Stimulated activated effector memory CD8-positive, alpha-beta T cell treated with anti-CD3 and anti-CD28 coated beads, Interleukin-12 subunit alpha, Interleukin-12 subunit beta, amount 100 ng/mL, for 72 hours (primary cell): ENCODE data around the gene CD109.
"Not testable (repeated sequence)": the region's sequence is repeated elsewhere in the genome, so short reads cannot be mapped to it uniquely, and the experiment has no call there.

Source experiments
- ATAC-seq: fragments of 150-1000 bp; cut with Tn5 transposase; 2 replicates; pipeline ENCODE4 v1.10.0; 2021
- DNase-seq, 2 donors: peaks; one replicate each; pipeline ENCODE4 v3.0.0; 2021 to 2022; ENCODE audit warnings: low spot score in 2 of 2
- H3K27ac Mint-ChIP-seq: one replicate; pipeline ENCODE4 v1.8.0; 2022; ENCODE audit warnings: mild to moderate bottlenecking, mixed read lengths
- H3K36me3 Mint-ChIP-seq: one replicate; pipeline ENCODE4 v1.8.0; 2022; ENCODE audit warnings: mild to moderate bottlenecking, mixed read lengths
- H3K4me1 Mint-ChIP-seq: one replicate; pipeline ENCODE4 v1.8.0; 2022; ENCODE audit warnings: mixed read lengths
- H3K4me3 Mint-ChIP-seq: one replicate; pipeline ENCODE4 v1.8.0; 2022; ENCODE audit warnings: mild to moderate bottlenecking, mixed read lengths
- H3K9me3 Mint-ChIP-seq: one replicate; pipeline ENCODE4 v1.8.0; 2022; ENCODE audit warnings: mixed read lengths

The CD109 gene

GRCh38 chr6:73811706-73812105 is 115.7 kb downstream of the CD109 start:
- H3K36me3 Mint-ChIP-seq, result no peaks in the 10 kb centered on the region
- H3K4me3 Mint-ChIP-seq, result no peak overlapping the region
- no peak for DNase-seq
- no peaks in the 10 kb centered on the region for H3K4me1 Mint-ChIP-seq
- H3K27ac Mint-ChIP-seq, result no peak overlapping the region
- no peaks in the 10 kb centered on the region for H3K9me3 Mint-ChIP-seq
- ATAC-seq, result no peak

- DNase-seq (no peak), ATAC-seq (no peak)
- Mint-ChIP-seq H3K4me3 (no peak overlapping the region), H3K9me3 (peaks cover 2% of the 10 kb centered on the region), H3K27ac (no peak overlapping the region), H3K4me1 (no peaks in the 10 kb centered on the region), H3K36me3 (no peaks in the 10 kb centered on the region)
These were observed 121.2 kb downstream of the CD109 start for GRCh38 chr6:73817253-73817652.

GRCh38 chr6:73823046-73823735 is 127.2 kb downstream of the CD109 start:
- H3K27ac Mint-ChIP-seq, result no peak overlapping the region
- ATAC-seq, result no peak
- no peaks in the 10 kb centered on the region for H3K36me3 Mint-ChIP-seq
- no peak overlapping the region for H3K4me3 Mint-ChIP-seq
- peaks cover 2% of the 10 kb centered on the region for H3K9me3 Mint-ChIP-seq
- no peak for DNase-seq
- H3K4me1 Mint-ChIP-seq, result no peaks in the 10 kb centered on the region

GRCh38 chr6:73823832-73824231 is 127.8 kb downstream of the CD109 start:
- H3K9me3 Mint-ChIP-seq, result peaks cover 2% of the 10 kb centered on the region
- H3K36me3 Mint-ChIP-seq, result no peaks in the 10 kb centered on the region

GRCh38 chr6:73826571-73826970 is 130.6 kb downstream of the CD109 start:
- H3K9me3 Mint-ChIP-seq, result no peaks in the 10 kb centered on the region

More at GRCh38 chr6:73823832-73824231, 127.8 kb downstream of the CD109 start:
- no peak for ATAC-seq
- H3K4me3 Mint-ChIP-seq, result no peak overlapping the region
- no peak for DNase-seq
- no peak overlapping the region for H3K27ac Mint-ChIP-seq
- no peaks in the 10 kb centered on the region for H3K4me1 Mint-ChIP-seq

GRCh38 chr6:73830119-73830518 is 134.1 kb downstream of the CD109 start:
- no peak overlapping the region for H3K4me3 Mint-ChIP-seq
- no peaks in the 10 kb centered on the region for H3K4me1 Mint-ChIP-seq
- H3K36me3 Mint-ChIP-seq, result no peaks in the 10 kb centered on the region
- ATAC-seq (peak; percentile 16), DNase-seq (no peak)
- no peaks in the 10 kb centered on the region for H3K9me3 Mint-ChIP-seq
- no peak overlapping the region for H3K27ac Mint-ChIP-seq

More at GRCh38 chr6:73826571-73826970, 130.6 kb downstream of the CD109 start:
- ATAC-seq, result no peak
- Mint-ChIP-seq H3K27ac (no peak overlapping the region), H3K36me3 (no peaks in the 10 kb centered on the region), H3K4me1 (no peaks in the 10 kb centered on the region), H3K4me3 (no peak overlapping the region)
- DNase-seq, result no peak

GRCh38 chr6:73832313-73832712 is 136.3 kb downstream of the CD109 start:
- Mint-ChIP-seq H3K4me1 (no peaks in the 10 kb centered on the region), H3K36me3 (no peaks in the 10 kb centered on the region), H3K9me3 (no peaks in the 10 kb centered on the region), H3K27ac (no peak overlapping the region), H3K4me3 (no peak overlapping the region)
- ATAC-seq (no peak), DNase-seq (no peak)

GRCh38 chr6:73844696-73845095 is 148.7 kb downstream of the CD109 start:
- not testable (repeated sequence) for H3K4me3 Mint-ChIP-seq, DNase-seq, ATAC-seq, H3K9me3 Mint-ChIP-seq, H3K36me3 Mint-ChIP-seq, H3K4me1 Mint-ChIP-seq, H3K27ac Mint-ChIP-seq

- not testable (repeated sequence) for H3K4me1 Mint-ChIP-seq, H3K4me3 Mint-ChIP-seq, DNase-seq, H3K36me3 Mint-ChIP-seq, H3K9me3 Mint-ChIP-seq, ATAC-seq, H3K27ac Mint-ChIP-seq
These were observed 155.0 kb downstream of the CD109 start for GRCh38 chr6:73851048-73851447.

- no peak overlapping the region for H3K27ac Mint-ChIP-seq
- no peak overlapping the region for H3K4me3 Mint-ChIP-seq
- no peaks in the 10 kb centered on the region for H3K36me3 Mint-ChIP-seq
- no peaks in the 10 kb centered on the region for H3K4me1 Mint-ChIP-seq
- DNase-seq, result no peak
- ATAC-seq, result no peak
- H3K9me3 Mint-ChIP-seq, result no peaks in the 10 kb centered on the region
These were observed 159.2 kb downstream of the CD109 start for GRCh38 chr6:73854998-73855718.

- ATAC-seq, result no peak
- no peaks in the 10 kb centered on the region for H3K9me3 Mint-ChIP-seq
- DNase-seq, result no peak
- H3K36me3 Mint-ChIP-seq, result no peaks in the 10 kb centered on the region
- H3K4me1 Mint-ChIP-seq, result no peaks in the 10 kb centered on the region
- H3K4me3 Mint-ChIP-seq, result no peak overlapping the region
- no peak overlapping the region for H3K27ac Mint-ChIP-seq
These were observed 161.4 kb downstream of the CD109 start for GRCh38 chr6:73857341-73857890.

GRCh38 chr6:73858376-73858775 is 162.4 kb downstream of the CD109 start:
- Mint-ChIP-seq H3K27ac (no peak overlapping the region), H3K36me3 (no peaks in the 10 kb centered on the region), H3K4me1 (no peaks in the 10 kb centered on the region), H3K4me3 (no peak overlapping the region), H3K9me3 (no peaks in the 10 kb centered on the region)
- DNase-seq (no peak), ATAC-seq (no peak)

GRCh38 chr6:73860303-73860702 is 164.3 kb downstream of the CD109 start:
- H3K4me1 Mint-ChIP-seq, result no peaks in the 10 kb centered on the region
- no peak for ATAC-seq
- H3K27ac Mint-ChIP-seq, result no peak overlapping the region
- no peaks in the 10 kb centered on the region for H3K36me3 Mint-ChIP-seq
- no peaks in the 10 kb centered on the region for H3K9me3 Mint-ChIP-seq
- H3K4me3 Mint-ChIP-seq, result no peak overlapping the region
- DNase-seq, result no peak

GRCh38 chr6:73866305-73866704 is 170.3 kb downstream of the CD109 start:
- no peaks in the 10 kb centered on the region for H3K4me1 Mint-ChIP-seq
- no peak overlapping the region for H3K27ac Mint-ChIP-seq
- no peak for ATAC-seq
- H3K9me3 Mint-ChIP-seq, result no peaks in the 10 kb centered on the region
- no peak overlapping the region for H3K4me3 Mint-ChIP-seq
- no peak for DNase-seq
- H3K36me3 Mint-ChIP-seq, result no peaks in the 10 kb centered on the region

- no peak for DNase-seq
- no peak for ATAC-seq
- no peak overlapping the region for H3K27ac Mint-ChIP-seq
- no peaks in the 10 kb centered on the region for H3K4me1 Mint-ChIP-seq
- H3K36me3 Mint-ChIP-seq, result no peaks in the 10 kb centered on the region
- H3K9me3 Mint-ChIP-seq, result no peaks in the 10 kb centered on the region
- no peak overlapping the region for H3K4me3 Mint-ChIP-seq
These were observed 171.4 kb downstream of the CD109 start for GRCh38 chr6:73867411-73867810.

GRCh38 chr6:73870907-73871306 is 174.9 kb downstream of the CD109 start:
- Mint-ChIP-seq H3K4me3 (no peak overlapping the region), H3K36me3 (no peaks in the 10 kb centered on the region), H3K9me3 (peaks cover 2% of the 10 kb centered on the region), H3K27ac (no peak overlapping the region), H3K4me1 (no peaks in the 10 kb centered on the region)
- ATAC-seq, result no peak
- no peak for DNase-seq
